Hepatocyte (in vitro differentiated cells): ENCODE measurements around the gene GABBR2.

Source experiments
- CTCF ChIP-seq: fragments of 200-600 bp; sonication (generic); IDR thresholded peaks from 2 replicates; pipeline ENCODE4 v1.5.1; 2016; ENCODE audit warnings: antibody characterized with exemption, mild to moderate bottlenecking; ENCODE audit not compliant: poor library complexity
- EZH2phosphoT487 ChIP-seq: fragments of 200-600 bp; sonication (generic); IDR thresholded peaks from one replicate; pipeline ENCODE4 v1.6.1; 2018; ENCODE audit warnings: antibody characterized with exemption, mild to moderate bottlenecking, low read depth, moderate library complexity; ENCODE audit not compliant: unreplicated experiment, severe bottlenecking

- TF ChIP-seq CTCF (no peak), EZH2phosphoT487 (no peak)
Measured at GRCh38 chr9:98644011-98644410, 64.7 kb downstream of the GABBR2 start.
